GM20000 (cell line): Measurements from ENCODE around the gene DENND4B.
"Not testable (repeated sequence)": the region's sequence is repeated elsewhere in the genome, so short reads cannot be mapped to it uniquely, and the experiment has no call there.

ENCODE experiments used
- DNase-seq: peaks from one replicate; pipeline ENCODE4 v3.0.0; 2012; ENCODE audit warnings: low spot score
- TF ChIP-seq, protein P1 (sequence below): IDR thresholded peaks from 2 replicates; pipeline ENCODE4 v1.5.1; 2012; ENCODE audit warnings: mild to moderate bottlenecking, control low read depth; ENCODE audit errors: extremely low read depth, missing control alignments

DENND4B gene

DNA sequence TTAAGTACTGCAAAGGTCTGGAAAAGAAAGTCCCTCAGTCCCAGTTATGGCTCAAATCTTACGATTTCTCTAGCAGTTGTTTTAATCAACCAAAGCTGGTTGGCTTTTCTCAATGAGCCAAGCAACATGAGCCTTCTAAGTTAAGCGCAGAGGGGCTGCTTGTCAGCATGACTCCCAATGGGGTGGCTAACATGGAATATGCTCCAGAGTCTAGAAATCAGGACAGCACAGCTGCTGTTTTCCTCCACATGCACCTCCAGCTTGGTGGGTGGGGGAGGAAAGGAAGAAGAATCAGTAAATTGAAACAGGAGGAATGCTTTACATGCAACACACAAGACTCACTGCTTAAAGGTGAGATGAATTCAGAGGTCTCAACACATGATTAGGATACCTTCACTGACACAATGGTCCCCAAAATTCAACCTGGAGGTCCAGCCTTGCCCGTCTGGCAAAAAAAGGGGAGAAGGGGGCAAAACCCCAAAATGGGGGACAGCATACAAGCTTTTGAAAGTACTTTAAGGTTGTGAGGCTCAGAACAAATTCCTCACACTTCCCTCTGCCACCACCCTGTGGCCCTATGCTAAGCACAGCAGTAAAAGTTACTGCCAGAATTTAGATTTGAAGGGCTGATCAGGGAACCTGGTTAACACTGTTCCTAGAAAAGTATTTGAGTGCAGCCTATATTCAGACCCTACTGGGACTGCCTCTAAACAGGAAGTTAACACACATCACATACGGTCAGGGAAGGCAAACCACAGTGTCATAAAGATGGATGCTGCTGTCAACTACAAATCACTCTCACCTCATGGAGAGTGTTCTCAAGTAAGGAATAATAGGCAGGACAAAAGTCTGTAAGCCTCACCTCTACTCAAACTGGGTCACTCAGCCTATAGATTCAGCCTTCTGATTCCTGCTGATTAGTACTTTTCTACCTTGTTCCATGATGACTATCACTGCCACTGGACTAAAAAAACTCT, 26.4 kb downstream of the DENND4B start:
- DNase-seq, result peak; percentile 26

DNA sequence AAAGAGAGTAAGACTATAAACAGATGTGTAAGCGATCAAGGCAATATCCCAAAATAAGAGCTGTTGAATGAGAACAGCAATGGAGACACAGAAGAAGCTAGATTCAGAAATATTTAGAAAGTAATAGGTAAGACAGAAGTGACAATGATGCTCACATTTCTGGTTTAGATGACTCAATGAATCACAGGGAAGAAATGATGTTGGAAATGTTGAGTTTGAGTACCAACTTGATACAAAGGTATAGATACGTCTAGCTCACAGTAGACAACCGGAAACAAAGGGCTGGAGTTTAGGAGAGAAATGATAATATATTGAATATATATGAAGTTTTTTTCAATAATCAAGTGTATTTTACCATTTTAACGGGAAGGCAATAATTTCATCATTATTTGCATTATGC, 30.2 kb downstream of the DENND4B start:
- TF ChIP-seq, protein P1, sequence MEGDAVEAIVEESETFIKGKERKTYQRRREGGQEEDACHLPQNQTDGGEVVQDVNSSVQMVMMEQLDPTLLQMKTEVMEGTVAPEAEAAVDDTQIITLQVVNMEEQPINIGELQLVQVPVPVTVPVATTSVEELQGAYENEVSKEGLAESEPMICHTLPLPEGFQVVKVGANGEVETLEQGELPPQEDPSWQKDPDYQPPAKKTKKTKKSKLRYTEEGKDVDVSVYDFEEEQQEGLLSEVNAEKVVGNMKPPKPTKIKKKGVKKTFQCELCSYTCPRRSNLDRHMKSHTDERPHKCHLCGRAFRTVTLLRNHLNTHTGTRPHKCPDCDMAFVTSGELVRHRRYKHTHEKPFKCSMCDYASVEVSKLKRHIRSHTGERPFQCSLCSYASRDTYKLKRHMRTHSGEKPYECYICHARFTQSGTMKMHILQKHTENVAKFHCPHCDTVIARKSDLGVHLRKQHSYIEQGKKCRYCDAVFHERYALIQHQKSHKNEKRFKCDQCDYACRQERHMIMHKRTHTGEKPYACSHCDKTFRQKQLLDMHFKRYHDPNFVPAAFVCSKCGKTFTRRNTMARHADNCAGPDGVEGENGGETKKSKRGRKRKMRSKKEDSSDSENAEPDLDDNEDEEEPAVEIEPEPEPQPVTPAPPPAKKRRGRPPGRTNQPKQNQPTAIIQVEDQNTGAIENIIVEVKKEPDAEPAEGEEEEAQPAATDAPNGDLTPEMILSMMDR, result no peak
- no peak for DNase-seq

More for the DNA sequence above, 26.4 kb downstream of the DENND4B start:
- TF ChIP-seq, protein P1, result no peak

DNA sequence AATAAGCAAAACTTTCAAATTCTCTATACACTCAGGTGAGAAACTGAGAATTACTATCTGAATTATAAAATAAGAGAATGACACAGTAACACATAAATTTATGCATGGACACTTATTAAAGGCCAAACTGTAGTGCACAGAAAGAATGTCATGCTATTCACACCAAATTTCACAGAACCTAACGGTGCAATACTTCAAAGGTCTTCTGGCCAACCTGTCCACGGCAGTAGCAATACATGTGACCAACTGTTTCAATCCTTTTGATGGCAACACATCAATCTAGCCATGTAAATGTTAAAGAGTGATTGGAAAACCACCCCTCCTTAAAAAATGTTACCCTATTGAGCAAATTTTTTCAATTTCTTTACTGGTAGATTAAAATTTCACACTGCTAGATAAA, 34.2 kb downstream of the DENND4B start:
- TF ChIP-seq, protein P1, result no peak
- DNase-seq, result no peak

DNA sequence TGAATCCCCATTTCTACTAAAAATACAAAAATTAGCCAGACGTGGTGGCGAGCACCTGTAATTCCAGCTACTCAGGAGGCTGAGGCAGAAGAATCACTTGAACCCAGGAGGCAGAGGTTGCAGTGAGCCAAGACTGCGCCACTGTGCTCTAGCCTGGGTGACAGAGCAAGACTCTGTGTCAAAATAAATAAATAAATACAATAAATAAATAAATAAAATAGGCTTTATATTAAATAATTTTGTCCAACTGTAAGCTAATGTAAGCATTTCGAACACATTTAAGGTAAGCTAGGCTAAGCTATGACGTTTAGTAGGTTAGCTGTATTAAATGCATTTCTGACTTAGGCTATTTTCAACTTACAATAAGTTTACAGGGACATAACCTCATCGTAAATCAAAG, 36.0 kb downstream of the DENND4B start:
- not testable (repeated sequence) for DNase-seq

DNA sequence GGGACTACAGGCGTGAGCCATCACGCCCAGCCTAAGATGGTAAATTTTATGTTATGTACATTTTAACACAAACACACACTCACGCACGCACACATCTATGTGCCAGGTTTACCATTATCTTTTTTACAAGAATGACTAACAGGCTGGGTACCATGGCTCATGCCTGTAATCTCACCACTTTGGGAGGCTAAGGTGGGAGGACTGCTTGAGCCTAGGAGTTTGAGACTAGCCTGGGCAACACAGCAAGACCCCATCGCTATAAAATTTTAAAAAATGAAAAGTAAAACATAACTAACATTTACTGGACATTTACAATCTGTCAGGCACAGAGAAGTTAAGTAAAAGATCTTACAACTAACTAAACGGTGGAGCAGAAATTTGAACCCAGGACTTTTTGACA, 38.4 kb downstream of the DENND4B start:
- no peak for DNase-seq
- TF ChIP-seq, protein P1, result no peak

DNA sequence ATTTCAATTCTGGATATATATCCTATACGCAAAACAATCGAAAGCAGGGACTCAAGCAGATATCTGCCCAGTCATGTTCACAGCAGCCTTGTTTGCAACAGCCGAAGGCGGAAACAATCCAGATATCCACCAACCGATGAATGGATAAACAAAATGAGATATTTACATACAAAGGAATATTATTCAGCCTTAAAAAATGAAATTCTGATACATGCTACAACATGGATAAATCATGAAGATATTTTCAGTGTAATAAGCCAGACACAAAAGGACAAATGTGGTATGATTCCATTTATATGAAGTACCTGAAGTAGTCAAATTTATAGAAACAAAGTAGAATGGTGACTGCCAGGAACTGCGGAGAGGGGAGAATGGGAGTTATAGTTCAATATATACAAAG, 39.4 kb downstream of the DENND4B start:
- TF ChIP-seq, protein P1, result no peak
- DNase-seq, result no peak

DNA sequence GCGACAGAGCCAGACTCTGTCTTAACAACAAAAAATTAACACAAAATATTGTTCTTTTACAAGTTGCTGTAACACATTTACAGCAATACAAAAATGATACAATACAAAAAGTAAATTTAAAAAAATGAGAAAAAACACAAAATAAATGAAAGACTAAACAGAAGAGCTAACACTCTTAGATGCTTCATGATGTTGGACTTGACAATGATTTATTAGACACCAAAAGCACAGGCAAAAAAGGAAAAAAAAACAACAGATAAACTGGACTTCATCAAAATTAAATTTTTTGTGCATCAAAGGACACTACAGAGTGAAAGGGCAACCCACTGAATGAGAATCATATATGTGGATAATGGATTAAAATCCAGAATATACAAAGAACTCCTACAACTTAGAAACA, 40.1 kb downstream of the DENND4B start:
- TF ChIP-seq, protein P1, result no peak
- no peak for DNase-seq

DNA sequence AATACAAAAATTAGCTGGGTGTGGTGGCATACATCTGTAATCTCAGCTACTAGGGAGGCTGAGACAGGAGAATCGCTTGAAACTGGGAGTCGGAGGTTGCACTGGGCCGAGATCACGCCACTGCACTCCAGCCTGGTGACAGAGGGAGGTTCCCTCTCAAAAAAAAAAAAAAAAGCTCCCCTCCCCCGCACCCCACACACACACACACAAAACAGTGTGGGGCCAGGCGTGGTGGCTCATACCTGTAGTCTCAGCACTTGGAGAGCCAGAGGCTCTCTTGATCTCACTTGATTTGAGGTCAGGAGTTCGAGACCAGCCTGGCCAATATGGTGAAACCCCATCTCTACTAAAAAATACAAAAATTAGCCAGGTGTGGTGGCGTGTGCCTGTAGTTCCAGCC, 40.6 kb downstream of the DENND4B start:
- DNase-seq, result not testable (repeated sequence)
